IPS DF 4.7 (cell line): Measurements from ENCODE around the gene PTAFR.

Source experiments
- DNase-seq: peaks from one replicate; pipeline ENCODE4 v3.0.0-alpha.2; 2013; ENCODE audit warnings: low spot score; ENCODE audit errors: extremely low read depth

PTAFR gene

GRCh38 chr1:28122183-28122582, 54.3 kb downstream of the PTAFR start:
- DNase-seq, result no peak

GRCh38 chr1:28119556-28119955, 56.9 kb downstream of the PTAFR start:
- DNase-seq, result no peak

- DNase-seq, result no peak
These were observed 57.7 kb downstream of the PTAFR start for GRCh38 chr1:28118640-28119307.

GRCh38 chr1:28115267-28115666, 61.2 kb downstream of the PTAFR start:
- no peak for DNase-seq

- no peak for DNase-seq
These were observed 61.6 kb downstream of the PTAFR start for GRCh38 chr1:28114844-28115243.

GRCh38 chr1:28113242-28113572, 63.3 kb downstream of the PTAFR start:
- DNase-seq, result no peak

- no peak for DNase-seq
These were observed 63.9 kb downstream of the PTAFR start for GRCh38 chr1:28112388-28113241.

GRCh38 chr1:28111157-28111556, 65.3 kb downstream of the PTAFR start:
- DNase-seq, result no peak

- DNase-seq, result no peak
These were observed 65.9 kb downstream of the PTAFR start for GRCh38 chr1:28110555-28110954.

GRCh38 chr1:28109639-28110038, 66.9 kb downstream of the PTAFR start:
- no peak for DNase-seq

GRCh38 chr1:28108001-28108400, 68.5 kb downstream of the PTAFR start:
- no peak for DNase-seq

- DNase-seq, result peak; percentile 96
These were observed 71.5 kb downstream of the PTAFR start for GRCh38 chr1:28104866-28105467.

GRCh38 chr1:28102189-28102588, 74.3 kb downstream of the PTAFR start:
- DNase-seq, result no peak

GRCh38 chr1:28099050-28099769, 77.3 kb downstream of the PTAFR start:
- DNase-seq, result no peak
